HepG2 (cell line): ENCODE results near the gene GABBR2.

Experiments used
- ARNT ChIP-seq: fragments of 450-650 bp; IDR thresholded peaks from 2 replicates; pipeline ENCODE4 v1.6.1; 2017
- CBX5 ChIP-seq: sonication (generic); formaldehyde crosslinking; IDR thresholded peaks from 2 replicates; pipeline ENCODE4 v1.4.0; 2020; ENCODE audit warnings: missing genetic modification reagents, borderline replicate concordance
- NR1H2 ChIP-seq: sonication (generic); formaldehyde crosslinking; IDR thresholded peaks from 2 replicates; pipeline ENCODE4 v1.8.1; 2022; ENCODE audit warnings: low read depth, missing genetic modification reagents, borderline replicate concordance
- PRPF4 ChIP-seq: fragments of 200-400 bp; formaldehyde crosslinking; IDR thresholded peaks from 2 replicates; pipeline ENCODE4 v1.6.1; 2016; ENCODE audit warnings: low read length, low read depth; ENCODE audit not compliant: poor library complexity, severe bottlenecking
- SAFB2 ChIP-seq: sonication (generic); formaldehyde crosslinking; IDR thresholded peaks from 2 replicates; pipeline ENCODE4 v1.5.1; 2020; ENCODE audit warnings: missing genetic modification reagents, low read depth, mild to moderate bottlenecking, borderline replicate concordance
- TAF1 ChIP-seq: sonication (generic); formaldehyde crosslinking; IDR thresholded peaks from 2 replicates; pipeline ENCODE4 v1.4.0; 2020; ENCODE audit warnings: missing genetic modification reagents
- TF ChIP-seq, protein P1 (sequence below): sonication (generic); formaldehyde crosslinking; conservative IDR thresholded peaks from 2 replicates; pipeline ENCODE4 v1.4.0; 2020; ENCODE audit warnings: missing genetic modification reagents
- TF ChIP-seq, protein P2 (sequence below), 2 experiments: sonication (generic) in 1 of 2; formaldehyde crosslinking in 1 of 2; IDR thresholded peaks; 2 replicates each; pipeline versions ENCODE4 v1.5.1 to v1.6.1; 2011 to 2020; ENCODE audit warnings: borderline replicate concordance in 1 of 2, low read depth in 1 of 2, low read length in 1 of 2, mild to moderate bottlenecking in 1 of 2, missing genetic modification reagents in 1 of 2, moderate library complexity in 1 of 2

DNA sequence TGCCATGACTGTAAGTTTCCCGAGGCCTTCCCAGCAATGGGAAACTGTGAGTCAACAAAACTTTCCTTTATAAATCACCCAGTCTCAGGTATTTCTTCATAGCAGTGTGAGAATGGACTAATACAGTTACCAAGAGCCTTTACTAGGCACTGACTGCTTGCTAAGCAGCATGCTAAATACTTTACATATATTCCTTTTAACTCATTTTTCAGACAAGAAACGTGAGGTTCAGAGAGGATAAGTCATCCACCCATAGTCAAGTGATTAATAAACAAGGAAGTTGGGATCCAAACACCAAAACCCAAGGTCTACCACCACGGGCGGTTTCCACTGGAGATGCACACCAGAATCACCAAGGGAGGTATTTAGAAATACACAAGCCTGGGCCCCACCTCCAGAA lies 50.8 kb downstream of the GABBR2 start:
- no peak for TF ChIP-seq CBX5 (CRISPR knock-in tag)
- TF ChIP-seq, protein P1, sequence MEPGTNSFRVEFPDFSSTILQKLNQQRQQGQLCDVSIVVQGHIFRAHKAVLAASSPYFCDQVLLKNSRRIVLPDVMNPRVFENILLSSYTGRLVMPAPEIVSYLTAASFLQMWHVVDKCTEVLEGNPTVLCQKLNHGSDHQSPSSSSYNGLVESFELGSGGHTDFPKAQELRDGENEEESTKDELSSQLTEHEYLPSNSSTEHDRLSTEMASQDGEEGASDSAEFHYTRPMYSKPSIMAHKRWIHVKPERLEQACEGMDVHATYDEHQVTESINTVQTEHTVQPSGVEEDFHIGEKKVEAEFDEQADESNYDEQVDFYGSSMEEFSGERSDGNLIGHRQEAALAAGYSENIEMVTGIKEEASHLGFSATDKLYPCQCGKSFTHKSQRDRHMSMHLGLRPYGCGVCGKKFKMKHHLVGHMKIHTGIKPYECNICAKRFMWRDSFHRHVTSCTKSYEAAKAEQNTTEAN (CRISPR knock-in tag): no peak
- TF ChIP-seq ARNT: no peak
- no peak for TF ChIP-seq TAF1 (CRISPR knock-in tag)
- TF ChIP-seq PRPF4: no peak
- TF ChIP-seq, protein P2, sequence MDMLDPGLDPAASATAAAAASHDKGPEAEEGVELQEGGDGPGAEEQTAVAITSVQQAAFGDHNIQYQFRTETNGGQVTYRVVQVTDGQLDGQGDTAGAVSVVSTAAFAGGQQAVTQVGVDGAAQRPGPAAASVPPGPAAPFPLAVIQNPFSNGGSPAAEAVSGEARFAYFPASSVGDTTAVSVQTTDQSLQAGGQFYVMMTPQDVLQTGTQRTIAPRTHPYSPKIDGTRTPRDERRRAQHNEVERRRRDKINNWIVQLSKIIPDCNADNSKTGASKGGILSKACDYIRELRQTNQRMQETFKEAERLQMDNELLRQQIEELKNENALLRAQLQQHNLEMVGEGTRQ (IDR thresholded peaks at IDR 0.05; ENCODE audit: low read depth, low read length): no peak
- TF ChIP-seq, protein P2 (CRISPR knock-in tag; IDR thresholded peaks at IDR 0.05; ENCODE audit: borderline replicate concordance): no peak
- TF ChIP-seq SAFB2: no peak
- TF ChIP-seq NR1H2: no peak
